Measurements from ENCODE around the gene CDK11A.

Gene CDK11A

GRCh38 chr1:1758692-1759455 is 34.7 kb upstream of the CDK11A start:
- TF ChIP-seq CTCF (IDR thresholded peaks at IDR 0.05; ENCODE audit: control extremely low read depth, extremely low read depth, low read depth, missing control alignments), result no peak
- no peak for DNase-seq (ENCODE audit: extremely low spot score)
- ChIA-PET POLR2A (no interaction called here), CTCF (interaction anchor here (1.0 kb wide), 1 partner anchor 147 kb away, joined by 4 read pairs; no protein-coding TSS in a partner anchor)

- DNase-seq (ENCODE audit: extremely low spot score), result no peak
- ChIA-PET POLR2A (no interaction called here), CTCF (interaction anchor here (1.0 kb wide), 1 partner anchor 148 kb away, joined by 4 read pairs; no protein-coding TSS in a partner anchor)
- no peak for TF ChIP-seq CTCF (IDR thresholded peaks at IDR 0.05; ENCODE audit: control extremely low read depth, extremely low read depth, low read depth, missing control alignments)
Observed at GRCh38 chr1:1758059-1758621, 34.0 kb upstream of the CDK11A start.

- POLR2A ChIA-PET, result no interaction called here
- TF ChIP-seq CTCF (IDR thresholded peaks at IDR 0.05; ENCODE audit: control extremely low read depth, extremely low read depth, low read depth, missing control alignments), result no peak
- no peak for DNase-seq (ENCODE audit: extremely low spot score)
- CTCF ChIA-PET, result no interaction called here
Observed at GRCh38 chr1:1757422-1758058, 33.4 kb upstream of the CDK11A start.

- ChIA-PET POLR2A (interaction anchor here (0.6 kb wide), 1 partner anchor 153 kb away, joined by 4 read pairs; no protein-coding TSS in a partner anchor), CTCF (interaction anchor here (2.5 kb wide), 1 partner anchor 20 kb away, joined by 7 read pairs; no protein-coding TSS in a partner anchor)
- DNase-seq (ENCODE audit: extremely low spot score), result no peak
- no peak for TF ChIP-seq CTCF (IDR thresholded peaks at IDR 0.05; ENCODE audit: control extremely low read depth, extremely low read depth, low read depth, missing control alignments)
Observed at GRCh38 chr1:1756661-1757421, 32.7 kb upstream of the CDK11A start.

- ChIA-PET POLR2A (no interaction called here), CTCF (interaction anchor here (2.5 kb wide), 1 partner anchor 21 kb away, joined by 7 read pairs; no protein-coding TSS in a partner anchor)
- TF ChIP-seq CTCF (IDR thresholded peaks at IDR 0.05; ENCODE audit: control extremely low read depth, extremely low read depth, low read depth, missing control alignments), result no peak
- no peak for DNase-seq (ENCODE audit: extremely low spot score)
Observed at GRCh38 chr1:1755852-1756251, 31.7 kb upstream of the CDK11A start.

GRCh38 chr1:1755426-1755825 is 31.3 kb upstream of the CDK11A start:
- no peak for TF ChIP-seq CTCF (IDR thresholded peaks at IDR 0.05; ENCODE audit: control extremely low read depth, extremely low read depth, low read depth, missing control alignments)
- ChIA-PET CTCF (interaction anchor here (0.8 to 2.5 kb wide), 2 partner anchors 22 to 75 kb away, joined by 3 to 7 read pairs; no protein-coding TSS in a partner anchor), POLR2A (interaction anchor here (0.6 kb wide), 1 partner anchor 131 kb away, joined by 3 read pairs; no protein-coding TSS in a partner anchor)
- DNase-seq (ENCODE audit: extremely low spot score), result no peak
